ENCODE results near the gene ZSCAN22.

- TF ChIP-seq CTCF (CRISPR knock-in tag; IDR thresholded peaks at IDR 0.05) = no peak
- no peak for TF ChIP-seq PAXIP1 (CRISPR knock-in tag; conservative IDR thresholded peaks at IDR 0.05)
- TF ChIP-seq ZBTB33 (CRISPR knock-in tag; IDR thresholded peaks at IDR 0.05) = no peak
- no peak for TF ChIP-seq FIP1L1 (IDR thresholded peaks at IDR 0.05; ENCODE audit: borderline replicate concordance, insufficient read depth, low read depth, low read length)
- TF ChIP-seq SMARCC2 (IDR thresholded peaks at IDR 0.05) = no peak
- no peak for TF ChIP-seq ZFP41 (CRISPR knock-in tag; IDR thresholded peaks at IDR 0.05; ENCODE audit: borderline replicate concordance)
- TF ChIP-seq PCBP2 (optimal IDR thresholded peaks at IDR 0.05; ENCODE audit: low read depth, low read length, poor library complexity, severe bottlenecking) = no peak
- TF ChIP-seq POLR2A (IDR thresholded peaks at IDR 0.05; ENCODE audit: insufficient read depth in 1 of 2, low read depth in 2 of 2, low read length in 2 of 2) = no peak
Measured at GRCh38 chr19:58305932-58306323, 20.9 kb upstream of the ZSCAN22 start.
